HepG2 (cell line): ENCODE results near the gene KRT81. TPM values are rescaled to one million over a fixed set of nuclear protein-coding genes. Genes with fewer than 3 reads are reported as not detected.

Experiments
- ATAC-seq: fragments of 200-7000 bp; cut with Tn5 transposase; 3 replicates; pipeline ENCODE4 v1.9.1; 2020; ENCODE audit warnings: mild to moderate bottlenecking, moderate library complexity
- BruUV-seq: library from RNA; stranded (reverse); fragments of 400-500 nt; replicated peaks from 2 replicates; lab custom pipeline; 2021; lab: Mats Ljungman, UMichigan
- CTCF ChIA-PET: fragments of 300-600 bp; formaldehyde crosslinking; extraction: SDS; loops from one replicate; lab custom pipeline; 2021; ENCODE audit warnings: low total read pairs, inconsistent platforms, low intra/inter-chr PET ratio; lab: Yijun Ruan, JAX
- POLR2A ChIA-PET: fragments of 350-600 bp; sonication (Branson Sonifier 250); formaldehyde crosslinking; loops from one replicate; lab custom pipeline; 2020; ENCODE audit warnings: antibody characterized with exemption, inconsistent platforms; lab: Yijun Ruan, JAX
- DNase-seq: peaks from one replicate; pipeline ENCODE4 v3.0.0-alpha.2; 2015; ENCODE audit warnings: low spot score
- FAIRE-seq: peaks from 3 replicates; lab custom pipeline; 2011; peaks lifted over from hg19 to GRCh38; lab: Jason Lieb, UNC
- H2AFZ ChIP-seq: one replicate; pipeline ENCODE4 v1.6.1; 2011; ENCODE audit warnings: low read length, inconsistent platforms
- H3K27ac ChIP-seq: fragments of 300-600 bp; 3 replicates; pipeline ENCODE4 v1.8.0; 2011; ENCODE audit warnings: mixed run types, mild to moderate bottlenecking, mixed read lengths, low read length, inconsistent platforms; ENCODE audit not compliant: insufficient read depth; ENCODE audit errors: extremely low read length
- H3K27me3 ChIP-seq, 2 experiments: fragments of 200-600 bp in 1 of 2; 2 replicates in 1 of 2; 3 replicates in 1 of 2; pipeline versions ENCODE4 v1.6.0 to v1.8.0; 2011; ENCODE audit warnings: low read length in 2 of 2, mild to moderate bottlenecking in 2 of 2, moderate library complexity in 2 of 2, inconsistent platforms in 1 of 2; ENCODE audit not compliant: insufficient read depth in 2 of 2, control insufficient read depth in 1 of 2
- H3K36me3 ChIP-seq, 2 experiments: fragments of 200-600 bp in 1 of 2; replicated peaks in 1 of 2; 2 replicates in 1 of 2; 3 replicates in 1 of 2; pipeline versions ENCODE4 v1.5.1 to v1.8.0; 2011; ENCODE audit warnings: low read length in 2 of 2, inconsistent platforms in 1 of 2; ENCODE audit not compliant: insufficient read depth in 2 of 2, control insufficient read depth in 1 of 2
- H3K4me1 ChIP-seq: 2 replicates; pipeline ENCODE4 v1.5.1; 2012; ENCODE audit warnings: low read length, inconsistent platforms; ENCODE audit not compliant: insufficient read depth
- H3K4me2 ChIP-seq: 2 replicates; pipeline ENCODE4 v1.6.0; 2011; ENCODE audit warnings: low read depth, low read length, inconsistent platforms
- H3K4me3 ChIP-seq, 3 experiments: fragments of 200-600 bp in 1 of 3; sonication (generic), shearing (Covaris generic) in 1 of 3; replicated peaks in 1 of 3; 2 replicates each; pipeline ENCODE4 v1.5.1; 2011 to 2016; ENCODE audit warnings: low read length in 3 of 3, inconsistent platforms in 2 of 3, low read depth in 2 of 3, mild to moderate bottlenecking in 2 of 3, control low read depth in 1 of 3, mixed read lengths in 1 of 3; ENCODE audit not compliant: insufficient read depth in 1 of 3
- H3K79me2 ChIP-seq: one replicate; pipeline ENCODE4 v1.6.1; 2011; ENCODE audit warnings: low read length, inconsistent platforms; ENCODE audit not compliant: insufficient read depth
- H3K9ac ChIP-seq: 2 replicates; pipeline ENCODE4 v1.6.0; 2011; ENCODE audit warnings: mild to moderate bottlenecking, low read depth, low read length, inconsistent platforms; ENCODE audit not compliant: insufficient read depth
- H3K9me3 ChIP-seq: 2 replicates; pipeline ENCODE4 v1.5.1; 2012; ENCODE audit warnings: mild to moderate bottlenecking, low read length
- H4K20me1 ChIP-seq: 2 replicates; pipeline ENCODE4 v1.6.0; 2011; ENCODE audit warnings: inconsistent platforms, mild to moderate bottlenecking, low read length, moderate library complexity; ENCODE audit not compliant: insufficient read depth
- ATF1 ChIP-seq: IDR thresholded peaks from 2 replicates; pipeline ENCODE4 v1.6.1; 2016; ENCODE audit warnings: mild to moderate bottlenecking, control low read depth
- BRD4 ChIP-seq: sonication (generic); formaldehyde crosslinking; IDR thresholded peaks from 2 replicates; pipeline ENCODE4 v1.4.0; 2020; ENCODE audit warnings: missing genetic modification reagents
- FIP1L1 ChIP-seq: fragments of 200-400 bp; formaldehyde crosslinking; IDR thresholded peaks from 2 replicates; pipeline ENCODE4 v1.6.1; 2018; ENCODE audit warnings: low read depth, mild to moderate bottlenecking, low read length, moderate library complexity, borderline replicate concordance; ENCODE audit not compliant: insufficient read depth
- FOXA1 ChIP-seq, 2 experiments: fragments of 450-650 bp in 1 of 2; sonication (generic) in 1 of 2; formaldehyde crosslinking in 1 of 2; IDR thresholded peaks; 2 replicates each; pipeline versions ENCODE4 v1.4.0 to v1.6.1; 2016 to 2020; ENCODE audit warnings: missing genetic modification reagents in 1 of 2
- JDP2 ChIP-seq: sonication (generic); formaldehyde crosslinking; IDR thresholded peaks from 2 replicates; pipeline ENCODE4 v1.8.1; 2022; ENCODE audit warnings: missing genetic modification reagents, borderline replicate concordance
- KLF6 ChIP-seq: IDR thresholded peaks from 2 replicates; pipeline ENCODE4 v1.8.0; 2016; ENCODE audit warnings: missing biosample characterization, missing genetic modification reagents
- PRPF4 ChIP-seq: fragments of 200-400 bp; formaldehyde crosslinking; IDR thresholded peaks from 2 replicates; pipeline ENCODE4 v1.6.1; 2016; ENCODE audit warnings: low read length, low read depth; ENCODE audit not compliant: poor library complexity, severe bottlenecking
- RELA ChIP-seq: sonication (generic); formaldehyde crosslinking; IDR thresholded peaks from 2 replicates; pipeline ENCODE4 v1.4.0; 2020; ENCODE audit warnings: missing genetic modification reagents
- TAF1 ChIP-seq: sonication (generic); formaldehyde crosslinking; IDR thresholded peaks from 2 replicates; pipeline ENCODE4 v1.4.0; 2020; ENCODE audit warnings: missing genetic modification reagents
- TBL1XR1 ChIP-seq: fragments of 150-350 bp; IDR thresholded peaks from 2 replicates; pipeline ENCODE4 v1.6.1; 2014; ENCODE audit warnings: borderline replicate concordance, low read length; ENCODE audit not compliant: partially characterized antibody
- TCF12 ChIP-seq, 2 experiments: fragments of 450-650 bp in 1 of 2; sonication (generic) in 1 of 2; formaldehyde crosslinking in 1 of 2; IDR thresholded peaks; 2 replicates each; pipeline versions ENCODE4 v1.6.1 to v1.8.0; 2017 to 2022; ENCODE audit warnings: antibody characterized with exemption in 1 of 2, mild to moderate bottlenecking in 1 of 2, missing genetic modification reagents in 1 of 2, moderate library complexity in 1 of 2
- TEAD3 ChIP-seq: optimal IDR thresholded peaks from 2 replicates; pipeline ENCODE3; 2016; ENCODE audit warnings: borderline replicate concordance
- ZBTB26 ChIP-seq: IDR thresholded peaks from 2 replicates; pipeline ENCODE4 v1.6.1; 2016; ENCODE audit warnings: missing compliant biosample characterization, missing genetic modification reagents, borderline replicate concordance
- ZFAT ChIP-seq: sonication (generic); formaldehyde crosslinking; conservative IDR thresholded peaks from 2 replicates; pipeline ENCODE4 v1.8.1; 2023; ENCODE audit warnings: missing genetic modification reagents, inconsistent platforms
- ZNF143 ChIP-seq: sonication (generic); formaldehyde crosslinking; IDR thresholded peaks from 2 replicates; pipeline ENCODE4 v1.4.0; 2020; ENCODE audit warnings: missing genetic modification reagents
- ZNF367 ChIP-seq: sonication (generic); formaldehyde crosslinking; IDR thresholded peaks from 2 replicates; pipeline ENCODE4 v1.4.0; 2020; ENCODE audit warnings: missing genetic modification reagents, borderline replicate concordance
- ZNF780A ChIP-seq: sonication (generic); formaldehyde crosslinking; IDR thresholded peaks from 2 replicates; pipeline ENCODE4 v1.8.0; 2022; ENCODE audit warnings: mild to moderate bottlenecking, missing genetic modification reagents, moderate library complexity
- ZNF816 ChIP-seq: sonication (generic); formaldehyde crosslinking; IDR thresholded peaks from 2 replicates; pipeline ENCODE4 v1.8.0; 2022; ENCODE audit warnings: missing genetic modification reagents, mild to moderate bottlenecking, borderline replicate concordance
- WGBS: methylation state at CpG from one replicate; pipeline ENCODE4 v1.1.6; 2017; ENCODE audit warnings: low lambda C conversion rate; 5-methylcytosine and 5-hydroxymethylcytosine counted together
- in situ Hi-C: cut with HindIII; loops from 2 replicates; pipeline ENCODE4 v1.10.0; 2017; ENCODE audit warnings: low pct_unique_long_range_greater_than_20kb; ENCODE audit not compliant: extremely low pct_ligation_motif_present
- intact Hi-C: fragments of 100-400 bp; cut with micrococcal nuclease; formaldehyde crosslinking; loops from one replicate; pipeline ENCODE4 v1.10.0; 2022; ENCODE audit not compliant: unreplicated experiment
- polyA plus RNA-seq, 8 experiments: library from polyadenylated mRNA; depleted of rRNA in 3 of 8; stranded (reverse) in 7 of 8; unstranded in 1 of 8; fragments of >200 nt; fragmentation: Illumina TruSeq in 4 of 8; extraction: Trizol in 4 of 8; gene quantifications; 2 replicates each; pipeline versions ENCODE4 v1.2.1 to v1.2.3, GENCODE V29; 2011 to 2016; ENCODE audit warnings: low read depth in 4 of 8, missing spikeins in 1 of 8, mixed read lengths in 1 of 8; ENCODE audit not compliant: insufficient read depth in 1 of 8
- total RNA-seq, 5 experiments: library from RNA; depleted of rRNA; stranded (reverse); fragments of >200 nt; fragmentation: Illumina TruSeq; extraction: Trizol; gene quantifications; 2 replicates each; pipeline ENCODE4 v1.2.3, GENCODE V29; 2016; ENCODE audit warnings: low read depth in 1 of 5
- TF ChIP-seq, protein P1 (sequence below): sonication (generic); formaldehyde crosslinking; IDR thresholded peaks from 2 replicates; pipeline ENCODE4 v1.5.0; 2020; ENCODE audit warnings: mild to moderate bottlenecking, low read depth, missing genetic modification reagents, borderline replicate concordance
- TF ChIP-seq, protein P2 (sequence below): sonication (generic); formaldehyde crosslinking; IDR thresholded peaks from 2 replicates; pipeline ENCODE4 v1.4.0; 2020; ENCODE audit warnings: missing genetic modification reagents

Gene KRT81
- total and polyA plus RNA-seq, 2 of the 13 experiments (the other 11 are each of a cell fraction or from before 2014, with no cell fraction given): not detected

DNA sequence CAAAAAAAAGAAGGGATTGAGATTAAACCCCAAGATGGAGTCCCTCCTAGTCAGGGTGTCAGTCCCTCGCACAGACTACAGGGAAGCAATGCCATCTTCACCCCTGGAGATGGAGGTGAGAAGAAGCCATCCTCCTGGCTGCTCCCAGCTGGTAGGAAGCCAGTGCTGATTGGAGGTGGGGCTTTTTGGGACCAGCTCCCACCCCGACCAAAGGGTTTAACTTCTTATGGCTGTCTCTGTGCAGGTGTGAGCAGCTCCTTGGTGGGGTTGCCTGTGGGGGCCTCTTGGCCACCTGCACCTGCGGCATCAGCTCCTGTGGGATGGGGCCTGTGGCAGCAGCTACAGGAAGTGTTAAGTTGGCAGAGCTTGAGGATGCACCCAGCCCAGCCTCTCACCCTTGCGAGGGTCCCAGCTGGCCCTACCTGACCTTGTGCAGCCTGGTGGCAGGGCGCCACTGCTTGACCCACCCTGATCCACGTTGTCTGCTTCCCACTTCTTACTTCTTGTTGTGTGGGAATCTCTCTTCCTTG, 20.7 kb downstream of the KRT81 start (continued):
- TF ChIP-seq ZBTB26 (CRISPR knock-in tag) (no peak), FIP1L1 (no peak)

GRCh38 chr12:52268212-52268611, 23.1 kb downstream of the KRT81 start:
- Histone ChIP-seq H3K4me1 (no peaks in the 10 kb centered on the region), H4K20me1 (no peaks in the 10 kb centered on the region), H3K27ac (no peak overlapping the region), H3K4me3 (no peak overlapping the region), H3K27me3 (no peaks in the 10 kb centered on the region; a peak in 3 of 5 replicates), H3K9ac (no peak overlapping the region), H2AFZ (no peak overlapping the region), H3K4me2 (no peak overlapping the region), H3K79me2 (no peaks in the 10 kb centered on the region), H3K36me3 (no peaks in the 10 kb centered on the region), H3K9me3 (no peaks in the 10 kb centered on the region)
- CTCF ChIA-PET: no interaction called here
- TF ChIP-seq RELA: no peak
- TF ChIP-seq ZFAT (CRISPR knock-in tag): no peak
- TF ChIP-seq ZNF780A (CRISPR knock-in tag): no peak
- TF ChIP-seq TEAD3 (CRISPR knock-in tag): no peak
- TF ChIP-seq, protein P1, sequence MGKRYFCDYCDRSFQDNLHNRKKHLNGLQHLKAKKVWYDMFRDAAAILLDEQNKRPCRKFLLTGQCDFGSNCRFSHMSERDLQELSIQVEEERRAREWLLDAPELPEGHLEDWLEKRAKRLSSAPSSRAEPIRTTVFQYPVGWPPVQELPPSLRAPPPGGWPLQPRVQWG: no peak
- TF ChIP-seq, protein P2, sequence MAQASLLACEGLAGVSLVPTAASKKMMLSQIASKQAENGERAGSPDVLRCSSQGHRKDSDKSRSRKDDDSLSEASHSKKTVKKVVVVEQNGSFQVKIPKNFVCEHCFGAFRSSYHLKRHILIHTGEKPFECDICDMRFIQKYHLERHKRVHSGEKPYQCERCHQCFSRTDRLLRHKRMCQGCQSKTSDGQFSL (CRISPR knock-in tag): no peak
- TF ChIP-seq ZNF367 (CRISPR knock-in tag): no peak
- no peak for TF ChIP-seq TAF1
- TF ChIP-seq BRD4 (CRISPR knock-in tag): no peak
- TF ChIP-seq KLF6: no peak
- TF ChIP-seq PRPF4: no peak
- no peak for TF ChIP-seq TCF12 (IDR thresholded peaks at IDR 0.05)
- TF ChIP-seq TCF12 (CRISPR knock-in tag; IDR thresholded peaks at IDR 0.05): no peak
- no peak for TF ChIP-seq FOXA1 (IDR thresholded peaks at IDR 0.05)
- TF ChIP-seq FOXA1 (CRISPR knock-in tag; IDR thresholded peaks at IDR 0.05): no peak
- no peak for TF ChIP-seq ZNF816 (CRISPR knock-in tag)
- no peak for TF ChIP-seq JDP2 (CRISPR knock-in tag)
- TF ChIP-seq TBL1XR1: no peak
- TF ChIP-seq ZNF143 (CRISPR knock-in tag): no peak
- no peak for TF ChIP-seq ATF1 (CRISPR knock-in tag)
- POLR2A ChIA-PET: no interaction called here
- DNase-seq (no peak), ATAC-seq (no peak), FAIRE-seq (no peak)
- WGBS: 100% methylated on average over 1 of the region's 2 CpGs
- intact Hi-C loops (no loop called here), in situ Hi-C loops (no loop called here)
- BruUV-seq: no TSS peak
